ENCODE measurements around the gene ARHGEF17.

GRCh38 chr11:73383249-73384124, 75.4 kb downstream of the ARHGEF17 start:
- TF ChIP-seq, protein P1, sequence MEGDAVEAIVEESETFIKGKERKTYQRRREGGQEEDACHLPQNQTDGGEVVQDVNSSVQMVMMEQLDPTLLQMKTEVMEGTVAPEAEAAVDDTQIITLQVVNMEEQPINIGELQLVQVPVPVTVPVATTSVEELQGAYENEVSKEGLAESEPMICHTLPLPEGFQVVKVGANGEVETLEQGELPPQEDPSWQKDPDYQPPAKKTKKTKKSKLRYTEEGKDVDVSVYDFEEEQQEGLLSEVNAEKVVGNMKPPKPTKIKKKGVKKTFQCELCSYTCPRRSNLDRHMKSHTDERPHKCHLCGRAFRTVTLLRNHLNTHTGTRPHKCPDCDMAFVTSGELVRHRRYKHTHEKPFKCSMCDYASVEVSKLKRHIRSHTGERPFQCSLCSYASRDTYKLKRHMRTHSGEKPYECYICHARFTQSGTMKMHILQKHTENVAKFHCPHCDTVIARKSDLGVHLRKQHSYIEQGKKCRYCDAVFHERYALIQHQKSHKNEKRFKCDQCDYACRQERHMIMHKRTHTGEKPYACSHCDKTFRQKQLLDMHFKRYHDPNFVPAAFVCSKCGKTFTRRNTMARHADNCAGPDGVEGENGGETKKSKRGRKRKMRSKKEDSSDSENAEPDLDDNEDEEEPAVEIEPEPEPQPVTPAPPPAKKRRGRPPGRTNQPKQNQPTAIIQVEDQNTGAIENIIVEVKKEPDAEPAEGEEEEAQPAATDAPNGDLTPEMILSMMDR (IDR thresholded peaks at IDR 0.05): no peak
- no peak for TF ChIP-seq POLR2A (IDR thresholded peaks at IDR 0.05)

Data from testis (tissue), 2 donors.